ENCODE measurements around the gene ERI3.

ERI3 gene

DNA sequence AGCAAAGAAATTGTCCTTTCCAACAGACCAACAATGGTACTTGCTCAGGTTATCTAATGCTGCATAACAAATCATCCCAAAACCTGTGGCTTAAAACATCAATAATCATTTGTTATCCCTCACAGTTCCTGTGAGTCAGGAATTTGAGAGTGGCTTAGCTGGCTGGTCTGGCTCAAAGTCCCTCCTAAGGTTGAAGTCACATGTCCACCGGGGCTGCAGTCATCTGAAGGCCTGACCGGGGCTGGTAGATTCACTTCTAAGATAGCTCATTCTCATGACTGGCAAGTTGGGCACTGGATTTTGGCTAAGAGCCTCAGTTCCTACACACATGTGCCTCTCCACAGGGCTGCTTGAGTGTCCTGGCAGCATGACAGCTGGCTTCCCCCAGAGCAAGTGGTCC lies 16.9 kb downstream of the ERI3 start:
- peaks cover 5% of the 10 kb centered on the region; the same call in 1 of the 2 replicates for H3K79me2 ChIP-seq (ENCODE audit: insufficient read depth, low read length)
- H4K20me1 ChIP-seq (ENCODE audit: low read depth, low read length): no peaks in the 10 kb centered on the region
- no peak overlapping the region for H3K27ac ChIP-seq (ENCODE audit: low read depth, low read length)
- no peak overlapping the region for H3K4me2 ChIP-seq (ENCODE audit: low read depth, low read length, poor library complexity, severe bottlenecking)
- no peak overlapping the region for H3K4me3 ChIP-seq (ENCODE audit: insufficient read depth, low read length, poor library complexity, severe bottlenecking)
- no peak for TF ChIP-seq EZH2phosphoT487 (conservative IDR thresholded peaks at IDR 0.05; ENCODE audit: low read length)
- TF ChIP-seq, protein P1, sequence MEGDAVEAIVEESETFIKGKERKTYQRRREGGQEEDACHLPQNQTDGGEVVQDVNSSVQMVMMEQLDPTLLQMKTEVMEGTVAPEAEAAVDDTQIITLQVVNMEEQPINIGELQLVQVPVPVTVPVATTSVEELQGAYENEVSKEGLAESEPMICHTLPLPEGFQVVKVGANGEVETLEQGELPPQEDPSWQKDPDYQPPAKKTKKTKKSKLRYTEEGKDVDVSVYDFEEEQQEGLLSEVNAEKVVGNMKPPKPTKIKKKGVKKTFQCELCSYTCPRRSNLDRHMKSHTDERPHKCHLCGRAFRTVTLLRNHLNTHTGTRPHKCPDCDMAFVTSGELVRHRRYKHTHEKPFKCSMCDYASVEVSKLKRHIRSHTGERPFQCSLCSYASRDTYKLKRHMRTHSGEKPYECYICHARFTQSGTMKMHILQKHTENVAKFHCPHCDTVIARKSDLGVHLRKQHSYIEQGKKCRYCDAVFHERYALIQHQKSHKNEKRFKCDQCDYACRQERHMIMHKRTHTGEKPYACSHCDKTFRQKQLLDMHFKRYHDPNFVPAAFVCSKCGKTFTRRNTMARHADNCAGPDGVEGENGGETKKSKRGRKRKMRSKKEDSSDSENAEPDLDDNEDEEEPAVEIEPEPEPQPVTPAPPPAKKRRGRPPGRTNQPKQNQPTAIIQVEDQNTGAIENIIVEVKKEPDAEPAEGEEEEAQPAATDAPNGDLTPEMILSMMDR (IDR thresholded peaks at IDR 0.05; ENCODE audit: insufficient read depth, low read length, poor library complexity, severe bottlenecking): no peak
- H3F3A ChIP-seq (ENCODE audit: insufficient read depth): no peaks in the 10 kb centered on the region
- H3K9me3 ChIP-seq (ENCODE audit: insufficient read depth, low read length): no peaks in the 10 kb centered on the region
- H3K27me3 ChIP-seq (ENCODE audit: low read length): no peaks in the 10 kb centered on the region
- no peaks in the 10 kb centered on the region for H3K36me3 ChIP-seq (ENCODE audit: low read length)
- no peak overlapping the region for H2AFZ ChIP-seq (ENCODE audit: low read depth, low read length, severe bottlenecking)
- H3K9ac ChIP-seq (ENCODE audit: low read length): no peak overlapping the region
- H3K9me2 ChIP-seq (replicated peaks; ENCODE audit: insufficient read depth, low read length): no peaks in the 10 kb centered on the region

DNA sequence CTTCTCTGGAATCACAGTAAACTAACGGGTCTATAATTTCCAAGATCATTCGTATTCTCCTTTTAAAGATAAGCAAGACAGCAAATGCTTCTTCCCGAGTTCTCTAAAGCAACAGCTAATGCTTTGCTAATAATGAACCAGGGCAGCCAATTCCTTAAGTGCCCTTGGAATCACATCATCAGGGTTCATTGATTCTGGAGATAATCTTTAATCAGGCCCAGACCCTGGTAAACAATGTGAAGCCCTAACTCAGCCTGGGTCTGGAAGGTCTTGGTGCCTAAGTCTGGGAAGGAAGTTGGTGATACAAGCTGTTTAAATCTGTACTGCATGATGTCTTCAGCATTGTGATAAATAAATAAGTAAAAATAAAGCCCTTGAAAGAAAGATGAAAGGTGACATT lies 18.4 kb downstream of the ERI3 start:
- TF ChIP-seq EZH2phosphoT487 (conservative IDR thresholded peaks at IDR 0.05; ENCODE audit: low read length): no peak
- TF ChIP-seq, protein P1 (IDR thresholded peaks at IDR 0.05; ENCODE audit: insufficient read depth, low read length, poor library complexity, severe bottlenecking): no peak
- Histone ChIP-seq H3K4me2 (ENCODE audit: low read depth, low read length, poor library complexity, severe bottlenecking) (no peak overlapping the region), H3K9me2 (replicated peaks; ENCODE audit: insufficient read depth, low read length) (no peaks in the 10 kb centered on the region), H3K9me3 (ENCODE audit: insufficient read depth, low read length) (no peaks in the 10 kb centered on the region), H3K4me3 (ENCODE audit: insufficient read depth, low read length, poor library complexity, severe bottlenecking) (no peak overlapping the region), H4K20me1 (ENCODE audit: low read depth, low read length) (no peaks in the 10 kb centered on the region), H2AFZ (ENCODE audit: low read depth, low read length, severe bottlenecking) (no peak overlapping the region), H3K79me2 (ENCODE audit: insufficient read depth, low read length) (peaks cover 5% of the 10 kb centered on the region; the same call in 1 of the 2 replicates), H3K27ac (ENCODE audit: low read depth, low read length) (no peak overlapping the region), H3K27me3 (ENCODE audit: low read length) (no peaks in the 10 kb centered on the region), H3K9ac (ENCODE audit: low read length) (no peak overlapping the region), H3K36me3 (ENCODE audit: low read length) (no peaks in the 10 kb centered on the region), H3F3A (ENCODE audit: insufficient read depth) (no peaks in the 10 kb centered on the region)

DNA sequence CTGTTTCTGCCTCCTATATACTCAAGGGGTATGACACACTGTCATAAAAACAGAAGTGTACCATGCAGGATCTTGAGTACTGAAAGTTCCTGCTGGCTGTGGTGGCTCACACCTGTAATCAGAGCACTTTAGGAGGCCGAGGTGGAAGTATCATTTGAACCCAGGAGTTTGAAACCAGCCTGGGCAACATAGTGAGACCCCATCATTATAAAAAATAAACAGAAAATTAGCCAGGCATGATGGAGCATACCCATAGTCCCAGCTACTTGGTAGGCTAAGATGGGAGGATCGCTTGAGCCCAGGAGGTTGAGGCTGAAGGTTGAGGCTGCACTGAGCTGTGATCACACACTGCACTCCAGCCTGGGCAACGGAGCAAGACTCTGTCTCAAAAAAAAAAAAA lies 20.1 kb downstream of the ERI3 start:
- Histone ChIP-seq H3K9me3 (ENCODE audit: insufficient read depth, low read length) (no peaks in the 10 kb centered on the region), H3K4me3 (ENCODE audit: insufficient read depth, low read length, poor library complexity, severe bottlenecking) (no peak overlapping the region), H3K27ac (ENCODE audit: low read depth, low read length) (no peak overlapping the region), H3K4me2 (ENCODE audit: low read depth, low read length, poor library complexity, severe bottlenecking) (no peak overlapping the region), H3K27me3 (ENCODE audit: low read length) (no peaks in the 10 kb centered on the region), H3K79me2 (ENCODE audit: insufficient read depth, low read length) (no peaks in the 10 kb centered on the region), H3F3A (ENCODE audit: insufficient read depth) (no peaks in the 10 kb centered on the region), H3K36me3 (ENCODE audit: low read length) (no peaks in the 10 kb centered on the region), H4K20me1 (ENCODE audit: low read depth, low read length) (no peaks in the 10 kb centered on the region), H3K9ac (ENCODE audit: low read length) (no peak overlapping the region), H3K9me2 (replicated peaks; ENCODE audit: insufficient read depth, low read length) (no peaks in the 10 kb centered on the region), H2AFZ (ENCODE audit: low read depth, low read length, severe bottlenecking) (no peak overlapping the region)
- TF ChIP-seq, protein P1 (IDR thresholded peaks at IDR 0.05; ENCODE audit: insufficient read depth, low read length, poor library complexity, severe bottlenecking): no peak
- no peak for TF ChIP-seq EZH2phosphoT487 (conservative IDR thresholded peaks at IDR 0.05; ENCODE audit: low read length)

Measured in SU-DHL-6 (cell line).